Measurements from ENCODE around the gene CARM1.

Gene CARM1

GRCh38 chr19:10918359-10918758, 47.0 kb downstream of the CARM1 start:
- Histone ChIP-seq H3K9ac (ENCODE audit: low read length) (no peak overlapping the region), H3K27me3 (ENCODE audit: low read length) (no peaks in the 10 kb centered on the region), H3K79me2 (ENCODE audit: insufficient read depth, low read length) (no peaks in the 10 kb centered on the region), H3F3A (ENCODE audit: insufficient read depth) (0 out of 2 replicates have a peak, but pooled peaks cover 4% of the 10 kb centered on the region), H3K4me3 (ENCODE audit: insufficient read depth, low read length, poor library complexity, severe bottlenecking) (no peak overlapping the region), H2AFZ (ENCODE audit: low read depth, low read length, severe bottlenecking) (no peak overlapping the region), H3K36me3 (ENCODE audit: low read length) (no peaks in the 10 kb centered on the region), H3K4me2 (ENCODE audit: low read depth, low read length, poor library complexity, severe bottlenecking) (no peak overlapping the region), H3K27ac (ENCODE audit: low read depth, low read length) (no peak overlapping the region), H4K20me1 (ENCODE audit: low read depth, low read length) (no peaks in the 10 kb centered on the region), H3K9me3 (ENCODE audit: insufficient read depth, low read length) (no peaks in the 10 kb centered on the region), H3K9me2 (replicated peaks; ENCODE audit: insufficient read depth, low read length) (no peaks in the 10 kb centered on the region)
- TF ChIP-seq CTCF (IDR thresholded peaks at IDR 0.05; ENCODE audit: insufficient read depth, low read length, poor library complexity, severe bottlenecking): no peak
- TF ChIP-seq EZH2phosphoT487 (conservative IDR thresholded peaks at IDR 0.05; ENCODE audit: low read length): no peak

- H3K4me2 ChIP-seq (ENCODE audit: low read depth, low read length, poor library complexity, severe bottlenecking): no peak overlapping the region
- no peak overlapping the region for H3K9ac ChIP-seq (ENCODE audit: low read length)
- no peak overlapping the region for H3K27ac ChIP-seq (ENCODE audit: low read depth, low read length)
- H3K27me3 ChIP-seq (ENCODE audit: low read length): no peaks in the 10 kb centered on the region
- H3K4me3 ChIP-seq (ENCODE audit: insufficient read depth, low read length, poor library complexity, severe bottlenecking): no peak overlapping the region
- H4K20me1 ChIP-seq (ENCODE audit: low read depth, low read length): no peaks in the 10 kb centered on the region
- no peaks in the 10 kb centered on the region for H3K9me2 ChIP-seq (replicated peaks; ENCODE audit: insufficient read depth, low read length)
- no peaks in the 10 kb centered on the region for H3K9me3 ChIP-seq (ENCODE audit: insufficient read depth, low read length)
- H2AFZ ChIP-seq (ENCODE audit: low read depth, low read length, severe bottlenecking): no peak overlapping the region
- TF ChIP-seq EZH2phosphoT487 (conservative IDR thresholded peaks at IDR 0.05; ENCODE audit: low read length) (no peak), CTCF (IDR thresholded peaks at IDR 0.05; ENCODE audit: insufficient read depth, low read length, poor library complexity, severe bottlenecking) (no peak)
- no peaks in the 10 kb centered on the region for H3K36me3 ChIP-seq (ENCODE audit: low read length)
- 0 out of 2 replicates have a peak, but pooled peaks cover 4% of the 10 kb centered on the region for H3F3A ChIP-seq (ENCODE audit: insufficient read depth)
- H3K79me2 ChIP-seq (ENCODE audit: insufficient read depth, low read length): no peaks in the 10 kb centered on the region
These were observed 48.3 kb downstream of the CARM1 start for GRCh38 chr19:10919352-10920287.

GRCh38 chr19:10920288-10920655, 48.9 kb downstream of the CARM1 start:
- Histone ChIP-seq H3K9me2 (replicated peaks; ENCODE audit: insufficient read depth, low read length) (no peaks in the 10 kb centered on the region), H2AFZ (ENCODE audit: low read depth, low read length, severe bottlenecking) (no peak overlapping the region), H3K27me3 (ENCODE audit: low read length) (no peaks in the 10 kb centered on the region), H4K20me1 (ENCODE audit: low read depth, low read length) (no peaks in the 10 kb centered on the region), H3K79me2 (ENCODE audit: insufficient read depth, low read length) (no peaks in the 10 kb centered on the region), H3K36me3 (ENCODE audit: low read length) (no peaks in the 10 kb centered on the region), H3F3A (ENCODE audit: insufficient read depth) (0 out of 2 replicates have a peak, but pooled peaks cover 4% of the 10 kb centered on the region), H3K4me2 (ENCODE audit: low read depth, low read length, poor library complexity, severe bottlenecking) (no peak overlapping the region), H3K27ac (ENCODE audit: low read depth, low read length) (no peak overlapping the region), H3K4me3 (ENCODE audit: insufficient read depth, low read length, poor library complexity, severe bottlenecking) (no peak overlapping the region), H3K9ac (ENCODE audit: low read length) (no peak overlapping the region), H3K9me3 (ENCODE audit: insufficient read depth, low read length) (no peaks in the 10 kb centered on the region)
- no peak for TF ChIP-seq EZH2phosphoT487 (conservative IDR thresholded peaks at IDR 0.05; ENCODE audit: low read length)
- TF ChIP-seq CTCF (IDR thresholded peaks at IDR 0.05; ENCODE audit: insufficient read depth, low read length, poor library complexity, severe bottlenecking): no peak

All from SU-DHL-6 (cell line).